HG03571 (cell line): Measurements from ENCODE around the gene CAVIN3.
A peak's percentile ranks its signal among the peaks of the same experiment; 100 is the strongest.
"Not testable (repeated sequence)": the region's sequence is repeated elsewhere in the genome, so short reads cannot be mapped to it uniquely, and the experiment has no call there.

Experiments used
- ATAC-seq: cut with Tn5 transposase; IDR thresholded peaks from one replicate; pipeline ENCODE4 v1.9.1; 2021; ENCODE audit not compliant: unreplicated experiment

The CAVIN3 gene

DNA sequence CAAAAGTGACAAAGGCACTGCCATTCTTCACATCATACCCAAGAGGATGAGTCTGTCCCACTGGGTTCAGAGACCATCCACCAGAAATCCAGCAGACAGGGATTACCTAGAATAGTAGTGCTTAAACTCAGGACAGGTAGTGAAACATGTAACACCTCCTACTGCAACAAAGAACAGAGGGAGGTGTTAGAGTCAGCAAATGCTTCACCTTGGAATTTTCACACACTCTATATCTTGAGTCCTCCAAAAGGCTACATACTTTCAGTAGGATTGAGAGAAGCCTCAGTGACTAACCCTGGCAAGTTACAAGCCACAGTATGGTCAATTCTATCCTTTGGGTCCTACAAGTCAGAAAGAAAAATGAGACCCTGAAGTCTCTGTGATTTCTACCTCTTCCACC lies 6.0 kb upstream of the CAVIN3 start:
- ATAC-seq: no peak

DNA sequence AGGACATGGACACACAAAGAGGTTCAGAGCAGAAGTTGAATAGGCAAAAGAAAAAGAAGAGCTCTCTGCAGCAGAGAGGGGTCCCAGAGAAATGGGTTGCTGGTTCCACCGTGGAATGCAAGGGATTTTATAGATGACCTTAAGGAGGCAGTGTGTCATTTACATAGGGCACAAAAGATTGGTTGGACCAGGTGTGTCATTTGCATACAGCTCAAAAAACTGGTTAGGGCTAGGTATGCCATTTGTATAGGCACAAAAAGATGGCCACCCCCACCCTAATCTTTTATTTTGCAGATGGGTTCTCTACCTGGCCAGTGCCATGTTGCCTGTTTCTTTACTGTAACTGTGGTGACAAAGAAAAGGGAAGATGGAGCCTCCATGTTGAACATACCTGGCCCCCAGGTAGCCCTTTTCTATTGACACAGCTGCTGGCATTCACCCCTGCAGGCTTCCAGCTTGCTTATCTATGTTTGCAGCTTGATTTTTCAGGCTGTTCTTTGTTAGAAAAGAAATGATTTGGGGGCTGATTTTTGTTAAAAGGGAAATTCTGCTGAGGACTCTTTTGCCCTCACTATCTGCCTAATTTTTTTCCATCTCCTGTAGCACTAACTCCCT lies 3.1 kb upstream of the CAVIN3 start:
- no peak for ATAC-seq

DNA sequence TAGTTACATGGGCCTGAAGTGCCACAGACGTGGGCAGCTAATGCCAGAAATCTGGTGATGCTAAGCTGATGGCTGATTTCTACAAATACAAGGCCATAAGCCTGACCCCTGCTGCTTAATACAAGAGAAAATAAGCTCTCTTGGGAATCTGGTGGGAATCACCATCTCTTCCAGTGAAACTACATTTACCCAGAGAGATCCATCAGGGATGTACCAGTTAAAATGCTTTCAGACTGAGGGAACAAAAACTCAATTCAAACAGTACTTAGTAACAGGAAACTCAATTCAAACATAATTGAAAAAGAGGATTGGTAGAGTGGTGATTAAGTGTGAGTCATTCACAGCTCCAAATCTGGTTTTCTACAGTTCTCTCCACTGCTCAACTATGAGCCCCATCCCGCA lies 1.7 kb upstream of the CAVIN3 start:
- ATAC-seq: no peak

DNA sequence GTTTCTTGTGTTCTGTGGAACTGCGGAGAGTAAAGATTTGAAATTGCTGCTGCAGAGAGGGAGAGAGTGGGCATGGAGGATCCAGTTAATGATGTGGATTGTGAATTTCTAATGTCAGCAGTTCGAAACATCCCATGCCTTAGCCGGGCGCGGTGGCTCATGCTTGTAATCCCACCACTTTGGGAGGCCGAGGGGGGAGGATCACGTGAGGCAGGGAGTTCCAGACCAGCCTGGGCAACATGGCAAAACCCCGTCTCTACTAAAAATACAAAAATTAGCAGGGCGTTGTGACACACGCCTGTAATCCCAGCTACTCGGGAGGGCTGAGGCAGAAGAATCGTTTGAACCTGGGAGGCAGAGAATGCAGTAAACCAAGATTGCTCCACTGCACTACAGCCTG lies 1.1 kb upstream of the CAVIN3 start:
- ATAC-seq: no peak

DNA sequence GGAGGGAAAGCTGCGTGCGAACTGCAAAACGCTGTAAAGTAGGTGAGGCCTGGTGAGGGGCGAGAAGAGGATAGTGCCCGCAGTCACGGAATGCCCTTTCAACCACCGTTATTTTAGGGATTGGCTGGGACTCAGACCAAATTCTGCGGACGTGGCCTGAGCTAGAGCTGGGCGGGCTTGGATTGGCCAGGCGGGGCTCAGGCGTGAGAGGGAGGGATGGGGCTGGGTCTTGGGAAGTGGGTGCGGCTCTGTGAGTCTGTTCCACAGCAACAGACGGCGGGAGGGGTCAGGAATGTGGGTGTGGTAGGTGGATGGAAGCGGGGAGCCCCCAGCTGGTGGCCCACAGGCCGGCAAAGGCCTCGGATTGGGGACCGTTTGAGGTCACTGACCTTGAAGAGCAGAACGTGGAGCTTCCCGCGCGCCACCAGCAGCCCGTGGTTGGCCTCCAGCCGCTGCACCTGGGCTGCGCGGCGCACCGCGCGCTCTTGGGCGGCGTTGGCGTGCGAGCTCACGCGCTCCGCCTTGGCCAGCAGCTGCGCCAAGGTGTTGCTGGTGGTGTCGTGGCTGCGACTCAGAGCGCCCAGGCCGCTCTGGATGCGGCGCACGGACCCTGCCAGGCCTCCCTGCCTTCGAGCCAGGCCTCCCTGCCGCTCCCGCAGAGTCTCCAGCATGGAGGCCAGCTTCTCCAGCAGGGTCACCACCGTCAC lies 444 bp downstream of the CAVIN3 start:
- no peak for ATAC-seq

DNA sequence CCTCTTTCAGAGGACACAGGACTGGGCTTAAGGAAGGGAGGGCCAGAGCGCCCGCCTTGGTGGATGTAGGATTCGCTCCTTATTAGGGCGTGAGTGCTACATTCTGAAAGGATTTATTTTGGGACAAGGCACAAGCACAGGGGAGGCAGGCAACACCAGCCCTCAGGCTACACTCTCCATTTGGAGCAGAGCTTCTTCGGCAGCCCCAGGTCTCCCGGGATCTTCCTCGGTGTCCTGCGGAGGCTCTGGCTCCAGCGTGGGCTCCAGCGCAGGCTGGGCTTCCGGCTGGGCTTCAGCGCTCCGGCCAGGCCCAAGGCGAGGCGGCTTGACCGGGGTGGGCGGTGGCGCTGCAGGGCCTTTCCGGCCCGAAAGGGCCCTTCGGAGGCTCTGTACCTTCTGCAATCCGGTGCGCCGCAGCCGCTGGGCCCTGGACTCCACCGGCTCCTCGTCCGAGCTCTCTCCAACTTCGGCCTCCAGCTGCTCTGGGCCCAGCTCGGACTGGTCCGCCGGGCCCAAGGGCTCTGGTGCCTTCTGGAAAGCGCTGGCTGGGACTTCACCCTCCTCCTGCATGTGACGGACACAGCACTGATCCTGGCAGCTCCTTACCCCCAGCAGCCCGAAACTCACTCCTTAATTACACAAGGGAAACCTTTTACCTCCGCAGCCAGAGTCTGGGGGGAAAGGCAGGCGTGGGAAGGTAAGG lies 1.1 kb downstream of the CAVIN3 start:
- ATAC-seq: no peak

DNA sequence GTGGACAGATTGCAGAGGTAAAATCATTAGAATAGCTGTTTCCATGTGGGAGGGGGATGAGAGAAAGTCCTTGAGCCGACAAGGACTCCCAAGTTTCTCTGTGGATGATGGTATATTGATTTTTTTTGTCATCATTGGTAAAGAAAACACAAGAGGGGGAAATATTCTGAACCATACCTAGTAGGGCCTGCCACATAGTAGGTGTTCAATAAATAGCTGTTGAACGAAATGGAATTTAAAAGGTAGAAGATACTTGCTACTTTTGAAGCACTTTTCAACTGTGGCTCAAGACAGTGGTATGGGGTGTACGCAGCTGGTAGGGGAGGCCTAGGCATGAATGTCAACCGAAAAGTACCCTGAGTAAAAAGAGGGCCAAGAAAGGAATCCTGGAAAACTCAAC lies 2.1 kb downstream of the CAVIN3 start:
- ATAC-seq: no peak

DNA sequence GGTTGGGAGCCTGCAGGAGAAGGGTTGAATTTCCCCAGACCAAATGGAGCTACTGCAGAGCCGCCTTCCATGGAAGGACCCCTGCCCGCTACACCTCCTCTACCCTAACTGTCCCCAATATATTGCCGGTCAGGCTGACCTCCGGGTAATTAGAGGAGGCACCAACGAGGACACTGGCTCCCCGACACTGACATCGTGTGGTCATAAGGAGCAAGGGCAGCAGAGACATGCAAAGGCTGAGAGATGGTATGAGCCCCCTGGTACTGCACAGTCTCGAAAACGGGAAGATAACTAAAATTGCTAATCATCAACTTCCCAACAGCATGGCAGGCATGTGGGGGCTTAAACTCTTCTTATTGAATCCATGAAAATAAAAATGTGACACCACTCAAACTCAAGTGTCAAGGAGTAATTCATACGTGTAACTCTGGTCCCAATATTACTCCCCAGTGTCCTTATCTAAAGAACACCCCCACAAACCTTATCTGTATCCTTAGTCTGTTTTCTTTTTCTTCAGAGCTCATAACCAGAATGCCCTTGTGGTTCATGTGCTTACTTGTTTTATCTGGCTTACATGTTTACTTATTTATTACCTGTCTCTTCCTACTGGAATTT lies 4.4 kb downstream of the CAVIN3 start:
- ATAC-seq: peak; percentile 84

DNA sequence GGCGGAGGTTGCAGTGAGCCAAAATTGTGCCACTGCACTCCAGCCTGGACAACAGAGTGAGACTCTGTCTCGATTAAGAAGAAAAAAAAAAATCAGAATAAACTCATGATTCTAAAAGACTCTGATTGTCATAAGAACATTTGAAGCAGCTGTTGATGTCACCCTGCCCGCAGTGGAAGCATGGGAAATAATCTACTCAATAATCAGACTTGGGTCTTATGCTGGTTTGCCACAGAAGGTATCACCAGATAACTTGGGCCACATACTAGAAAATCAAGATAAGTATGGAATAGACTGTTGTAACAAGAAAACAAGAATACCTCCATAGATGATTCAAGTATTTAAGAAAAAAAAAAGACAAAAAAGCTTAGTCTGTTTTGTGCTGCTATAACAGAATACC lies 8.2 kb downstream of the CAVIN3 start:
- no peak for ATAC-seq

DNA sequence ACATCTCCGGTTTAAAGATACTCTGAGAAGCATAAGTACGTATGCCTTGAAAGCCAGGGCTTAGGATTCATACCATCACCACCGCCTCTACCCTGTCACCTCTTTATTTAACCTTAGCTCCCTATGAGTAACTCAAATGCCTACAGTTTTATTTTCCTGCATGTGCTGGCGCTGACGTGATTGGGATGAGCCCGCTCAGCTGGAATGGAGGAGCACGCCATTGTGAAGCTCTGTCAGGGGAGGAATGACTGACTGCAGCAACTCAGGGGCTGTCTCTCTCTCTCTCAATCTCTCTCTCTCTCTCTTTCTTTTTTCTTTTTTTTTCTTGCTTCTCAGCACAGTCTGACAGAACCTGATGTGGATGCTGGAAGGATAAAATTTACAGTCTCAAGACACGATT lies 12.4 kb downstream of the CAVIN3 start:
- ATAC-seq: no peak

DNA sequence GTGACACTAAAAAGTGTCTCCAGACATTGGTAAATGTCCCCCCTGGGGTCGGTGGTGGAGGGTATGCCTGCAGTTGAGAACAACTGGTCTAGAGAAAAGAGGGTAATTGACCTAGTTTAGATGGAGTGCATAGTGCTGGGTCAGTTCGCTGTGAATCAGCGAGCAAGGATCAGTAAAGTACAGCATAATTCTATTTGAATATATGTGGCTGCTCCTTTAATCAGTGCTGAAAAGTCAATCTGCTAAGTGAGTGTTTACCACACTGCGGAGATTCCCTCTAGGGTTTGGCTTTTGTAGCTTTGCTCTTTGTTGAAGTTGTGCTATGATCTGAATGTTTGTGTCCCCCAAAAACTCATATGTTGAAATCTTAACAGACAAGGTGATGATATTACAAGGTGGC lies 15.0 kb downstream of the CAVIN3 start:
- ATAC-seq: no peak

DNA sequence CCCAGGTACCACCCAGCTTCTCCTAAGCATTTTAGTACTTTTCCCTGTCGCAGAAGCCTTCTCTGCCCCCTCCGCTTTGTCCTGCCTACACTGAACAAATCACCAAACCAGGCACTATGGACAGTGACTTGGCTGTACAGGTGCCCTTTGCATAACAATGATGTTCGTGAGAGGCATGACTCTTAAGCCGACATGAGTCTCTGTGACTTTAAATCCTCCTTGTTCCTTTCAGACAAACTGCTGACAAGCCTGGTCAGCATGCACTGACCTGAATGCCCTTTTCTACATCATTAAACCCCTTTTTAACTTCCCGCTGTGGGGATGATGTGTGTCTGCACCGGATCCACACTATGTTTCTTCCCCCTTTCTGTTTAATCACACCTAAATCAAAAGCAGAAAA lies 16.6 kb downstream of the CAVIN3 start:
- no peak for ATAC-seq

DNA sequence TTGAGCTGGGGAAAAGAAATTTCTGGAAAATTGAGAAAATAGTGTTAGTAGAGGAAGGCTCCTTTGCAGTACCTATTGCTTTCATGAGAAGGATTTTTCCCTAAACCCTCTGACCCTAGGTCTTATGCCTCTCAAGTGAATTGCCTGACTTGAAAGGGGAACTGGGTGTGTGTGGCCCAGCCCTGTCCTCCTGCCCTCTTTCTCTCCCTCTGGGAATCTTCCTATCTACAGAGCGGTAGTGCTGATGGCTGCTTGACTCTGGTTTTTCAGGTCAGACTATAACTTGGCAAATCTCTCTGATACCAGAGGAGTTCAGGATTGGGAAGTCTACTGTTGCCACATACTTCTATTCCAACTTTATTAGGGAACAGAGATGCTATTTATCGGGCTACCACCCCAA lies 19.2 kb downstream of the CAVIN3 start:
- ATAC-seq: no peak

DNA sequence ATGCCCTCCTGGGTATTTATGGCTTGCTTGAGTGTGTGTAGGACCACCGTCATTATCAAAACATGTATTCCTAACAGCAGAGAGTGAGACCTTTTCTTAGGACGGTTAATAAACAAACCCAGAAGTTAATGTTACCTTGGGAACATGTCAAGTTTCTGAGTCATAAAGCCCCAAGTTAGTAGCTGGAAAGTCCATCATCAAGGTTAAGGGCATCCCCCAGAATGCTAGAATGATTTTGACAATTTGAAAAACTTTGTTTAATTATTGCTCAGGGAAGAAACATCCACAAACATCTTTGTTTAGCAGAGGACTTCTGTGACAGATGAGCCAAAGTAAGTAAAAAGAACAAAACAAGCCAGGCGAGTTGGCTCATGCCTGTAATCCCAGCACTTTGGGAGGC lies 20.0 kb downstream of the CAVIN3 start:
- ATAC-seq: no peak

DNA sequence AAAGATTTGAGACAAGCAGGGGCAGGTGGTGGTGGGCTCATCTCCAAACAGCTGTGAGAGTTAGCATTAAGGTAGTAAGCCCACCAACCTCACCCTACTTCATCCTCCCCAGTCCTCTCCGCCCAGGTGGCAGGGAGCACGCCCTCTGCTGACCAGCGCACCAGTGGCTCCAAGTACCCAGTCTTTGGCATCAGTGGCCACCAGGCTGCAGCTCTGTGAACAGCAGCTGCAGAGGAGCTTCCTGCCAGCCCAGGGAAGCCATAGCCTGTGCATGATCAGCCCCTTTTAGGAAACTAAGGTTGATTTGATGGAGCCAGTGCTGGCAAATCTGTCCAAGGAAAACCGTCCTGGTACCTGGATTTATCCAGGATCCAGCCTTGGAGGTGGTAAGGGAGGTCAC lies 21.7 kb downstream of the CAVIN3 start:
- ATAC-seq: peak; percentile 80

DNA sequence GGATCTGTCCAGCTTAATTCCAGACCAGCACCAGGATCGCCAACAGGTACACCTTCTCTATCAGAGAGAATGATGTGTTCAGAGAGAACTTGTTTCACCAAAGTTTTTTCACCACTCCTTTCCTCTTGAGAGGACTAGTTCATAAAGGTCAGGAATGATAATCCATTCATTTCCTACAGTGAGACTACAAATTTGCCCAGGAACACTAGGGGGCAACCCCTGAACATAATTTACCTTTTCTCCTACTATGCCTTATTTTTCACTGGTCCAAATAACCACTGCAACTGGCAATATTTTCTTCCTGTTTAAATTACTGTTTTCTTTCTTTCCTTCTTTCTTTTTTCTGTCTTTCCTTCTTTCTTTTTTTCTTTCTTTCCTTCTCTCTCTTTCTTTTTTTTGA lies 22.5 kb downstream of the CAVIN3 start:
- ATAC-seq: no peak

DNA sequence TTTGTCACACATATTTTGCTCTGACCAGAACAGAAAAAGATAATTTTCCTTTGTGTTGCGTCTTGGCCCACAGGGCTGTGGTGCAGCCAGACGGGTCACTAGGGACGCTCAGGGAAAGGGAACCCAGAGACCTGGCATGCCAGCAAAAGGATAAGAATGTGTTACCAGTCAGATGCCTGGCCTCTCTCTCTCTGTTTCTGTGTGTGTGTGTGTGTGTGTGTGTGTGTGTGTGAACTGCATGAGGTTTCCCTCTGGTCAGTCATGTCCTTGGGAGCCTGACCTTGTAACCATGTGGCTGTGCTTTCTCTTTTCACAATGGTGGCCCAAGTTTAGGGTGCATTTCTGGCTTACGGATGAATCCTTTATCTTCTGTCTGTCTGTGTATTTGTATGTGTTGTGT lies 35.3 kb downstream of the CAVIN3 start:
- ATAC-seq: no peak

DNA sequence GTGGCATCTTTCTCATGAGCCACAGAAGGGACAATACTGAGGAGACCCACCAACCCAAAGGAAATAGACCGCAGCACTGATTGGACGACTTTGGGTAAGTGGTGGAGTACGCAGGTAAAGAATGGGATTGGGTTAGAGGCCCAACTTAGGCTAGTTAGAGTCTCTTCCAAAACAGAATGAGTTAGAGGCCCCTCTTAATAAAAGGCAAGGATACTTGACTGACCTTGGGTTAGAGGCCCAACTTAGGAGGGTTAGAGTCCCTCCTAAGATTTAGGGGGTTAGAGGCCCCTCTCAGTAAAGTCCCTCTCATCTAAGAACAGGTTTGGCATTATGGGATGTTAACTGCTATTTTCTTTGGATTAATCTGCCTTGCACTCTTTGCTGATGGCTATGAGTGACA lies 36.1 kb downstream of the CAVIN3 start:
- ATAC-seq: no peak

DNA sequence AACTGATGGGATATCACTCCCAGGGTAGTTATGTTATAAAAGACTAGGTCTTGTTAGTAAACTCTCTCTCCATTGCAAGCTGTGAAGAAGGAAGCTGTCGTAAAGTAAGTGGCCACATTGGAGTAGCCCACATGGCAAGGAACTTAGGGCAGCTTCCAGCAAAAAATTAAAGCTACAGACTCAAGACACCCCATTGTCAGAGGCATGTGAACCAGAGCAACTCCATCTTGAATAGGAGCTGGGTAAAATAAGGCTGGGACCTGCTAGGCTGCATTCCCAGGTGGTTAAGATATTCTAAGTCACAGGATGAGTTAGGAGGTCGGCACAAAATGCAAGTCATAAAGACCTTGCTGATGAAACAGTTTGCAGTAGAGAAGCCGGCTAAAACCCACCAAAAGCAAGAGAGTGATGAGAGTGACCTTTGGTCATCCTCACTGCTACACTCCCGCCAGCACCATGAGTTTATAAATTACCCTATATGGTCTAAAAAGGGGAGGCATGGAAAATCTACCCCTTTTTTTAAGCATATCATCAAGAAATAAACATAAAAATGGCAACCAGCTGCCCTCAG lies 36.8 kb downstream of the CAVIN3 start:
- ATAC-seq: no peak

DNA sequence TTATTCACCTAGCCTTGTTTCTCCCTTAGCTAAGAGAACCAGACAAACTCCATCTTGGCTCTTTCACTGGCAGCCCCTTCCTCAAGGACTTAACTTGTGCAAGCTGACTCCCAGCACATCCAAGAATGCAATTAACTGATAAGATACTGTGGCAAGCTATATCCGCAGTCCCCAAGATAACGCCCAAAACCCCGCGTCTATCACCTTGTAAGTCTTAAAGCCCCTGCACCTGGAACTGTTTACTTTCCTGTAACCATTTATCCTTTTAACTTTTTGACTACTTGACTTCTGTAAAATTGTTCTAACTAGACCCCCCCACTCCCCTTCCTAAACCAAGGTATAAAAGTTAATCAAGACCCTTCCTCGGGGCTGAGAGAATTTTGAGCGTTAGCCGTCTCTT lies 39.5 kb downstream of the CAVIN3 start:
- not testable (repeated sequence) for ATAC-seq

DNA sequence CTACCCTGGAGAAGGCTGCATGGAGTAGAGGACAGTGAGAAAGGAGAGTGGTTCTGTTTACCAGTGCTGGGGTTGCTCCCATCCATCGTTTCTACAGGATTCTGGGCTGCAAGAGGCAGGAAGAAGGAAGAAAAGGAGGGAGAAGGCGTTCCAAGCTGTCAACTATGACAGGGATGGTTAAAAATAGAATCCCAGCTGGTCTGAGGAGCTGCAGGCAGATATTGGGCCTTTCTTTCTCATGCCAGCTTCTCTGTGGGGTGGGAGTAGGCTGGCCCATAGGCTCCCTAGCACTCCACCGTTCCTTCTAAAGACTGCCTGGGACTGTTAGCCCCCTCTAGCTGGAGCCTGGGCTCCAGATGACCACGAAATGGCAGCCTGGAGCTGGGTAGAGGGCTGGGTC lies 47.1 kb downstream of the CAVIN3 start:
- ATAC-seq: no peak

DNA sequence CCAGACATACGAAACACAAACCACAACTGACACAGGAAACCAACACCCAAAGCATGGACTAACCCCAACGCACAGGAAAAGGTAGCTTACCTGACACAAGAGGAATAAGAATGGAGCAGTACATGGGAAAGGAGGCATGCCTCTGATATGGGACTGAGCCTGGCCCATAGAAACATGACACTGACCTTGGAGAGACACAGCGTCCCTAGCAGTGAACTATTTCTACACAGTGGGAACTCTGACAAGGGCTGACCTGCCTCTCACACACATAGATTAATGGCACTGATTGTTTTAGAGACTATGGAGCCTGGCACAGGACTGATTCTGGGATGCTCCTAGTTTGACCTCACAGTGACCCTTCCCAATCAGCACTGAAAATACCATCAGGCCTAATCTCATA lies 48.7 kb downstream of the CAVIN3 start:
- no peak for ATAC-seq
